H9 (cell line): ENCODE data around the gene HSPA6. TPM values are rescaled to one million over a fixed set of nuclear protein-coding genes. Genes with fewer than 3 reads are reported as not detected.

Experiments
- DNase-seq: peaks from one replicate; pipeline ENCODE4 v3.0.0-alpha.2; 2017
- H2AFZ ChIP-seq: one replicate; pipeline ENCODE4 v1.6.1; 2013; ENCODE audit warnings: mild to moderate bottlenecking, low read length, control low read depth, moderate library complexity
- H2AK5ac ChIP-seq: 2 replicates; pipeline ENCODE4 v1.6.1; 2013; ENCODE audit warnings: low read length, control low read depth, mixed read lengths; ENCODE audit not compliant: insufficient read length
- H2BK120ac ChIP-seq: one replicate; pipeline ENCODE4 v1.6.1; 2013; ENCODE audit warnings: low read depth, mild to moderate bottlenecking, low read length, control low read depth, inconsistent platforms; ENCODE audit not compliant: poor library complexity, severe bottlenecking
- H2BK12ac ChIP-seq: 2 replicates; pipeline ENCODE4 v1.6.1; 2013; ENCODE audit warnings: low read length, control low read depth, mixed read lengths, low read depth; ENCODE audit not compliant: insufficient read length
- H2BK15ac ChIP-seq: 2 replicates; pipeline ENCODE4 v1.6.1; 2013; ENCODE audit warnings: low read depth, low read length, control low read depth
- H2BK20ac ChIP-seq: one replicate; pipeline ENCODE4 v1.6.1; 2013; ENCODE audit warnings: low read depth, mild to moderate bottlenecking, low read length, control low read depth, inconsistent platforms; ENCODE audit not compliant: poor library complexity, severe bottlenecking
- H2BK5ac ChIP-seq: 2 replicates; pipeline ENCODE4 v1.6.1; 2013; ENCODE audit warnings: low read length, control low read depth, mixed read lengths; ENCODE audit not compliant: insufficient read length
- H3K14ac ChIP-seq: 2 replicates; pipeline ENCODE4 v1.6.1; 2013; ENCODE audit warnings: low read length, control low read depth; ENCODE audit not compliant: insufficient read depth
- H3K18ac ChIP-seq: 2 replicates; pipeline ENCODE4 v1.6.1; 2013; ENCODE audit warnings: low read depth, mild to moderate bottlenecking, mixed read lengths, low read length, control low read depth; ENCODE audit not compliant: insufficient read length
- H3K23ac ChIP-seq: 2 replicates; pipeline ENCODE4 v1.6.1; 2013; ENCODE audit warnings: low read length, control low read depth, mixed read lengths, low read depth; ENCODE audit not compliant: insufficient read length
- H3K23me2 ChIP-seq: 2 replicates; pipeline ENCODE4 v1.6.1; 2013; ENCODE audit warnings: low read depth, mild to moderate bottlenecking, mixed read lengths, low read length, control low read depth; ENCODE audit not compliant: insufficient read length, poor library complexity, severe bottlenecking
- H3K27ac ChIP-seq: 2 replicates; pipeline ENCODE4 v1.5.1; 2013; ENCODE audit warnings: low read length, control low read depth, mixed read lengths, low read depth; ENCODE audit not compliant: insufficient read length
- H3K27me3 ChIP-seq: 2 replicates; pipeline ENCODE4 v1.6.1; 2013; ENCODE audit warnings: low read length, control low read depth, inconsistent platforms; ENCODE audit not compliant: insufficient read depth
- H3K4ac ChIP-seq: 2 replicates; pipeline ENCODE4 v1.6.1; 2013; ENCODE audit warnings: low read depth, mild to moderate bottlenecking, control low read depth, inconsistent platforms, low read length, moderate library complexity
- H3K4me1 ChIP-seq: 2 replicates; pipeline ENCODE4 v1.6.1; 2013; ENCODE audit warnings: low read length, control low read depth, inconsistent platforms; ENCODE audit not compliant: insufficient read depth
- H3K4me2 ChIP-seq: 2 replicates; pipeline ENCODE4 v1.6.1; 2013; ENCODE audit warnings: low read length, control low read depth, mixed read lengths; ENCODE audit not compliant: insufficient read length, insufficient read depth
- H3K56ac ChIP-seq: 2 replicates; pipeline ENCODE4 v1.6.1; 2013; ENCODE audit warnings: low read depth, mild to moderate bottlenecking, mixed read lengths, low read length, control low read depth; ENCODE audit not compliant: insufficient read length
- H3K79me1 ChIP-seq: 2 replicates; pipeline ENCODE4 v1.6.1; 2013; ENCODE audit warnings: low read depth, mild to moderate bottlenecking, moderate library complexity, low read length, control low read depth, inconsistent platforms; ENCODE audit not compliant: insufficient read depth, poor library complexity, severe bottlenecking
- H3K79me2 ChIP-seq: 2 replicates; pipeline ENCODE4 v1.6.1; 2013; ENCODE audit warnings: low read length, control low read depth, inconsistent platforms; ENCODE audit not compliant: insufficient read depth
- H3K9ac ChIP-seq: 2 replicates; pipeline ENCODE4 v1.6.1; 2013; ENCODE audit warnings: low read length, control low read depth, mixed read lengths; ENCODE audit not compliant: insufficient read length; ENCODE audit errors: extremely low read depth
- H3K9me3 ChIP-seq: one replicate; pipeline ENCODE4 v1.6.1; 2013; ENCODE audit warnings: low read depth, low read length, inconsistent platforms; ENCODE audit not compliant: control insufficient read depth
- H3T11ph ChIP-seq: one replicate; pipeline ENCODE4 v1.6.1; 2013; ENCODE audit warnings: mild to moderate bottlenecking, low read length, control low read depth, inconsistent platforms
- H4K20me1 ChIP-seq: one replicate; pipeline ENCODE4 v1.6.1; 2013; ENCODE audit not compliant: control insufficient read depth, insufficient read length, insufficient read depth
- H4K5ac ChIP-seq: 2 replicates; pipeline ENCODE4 v1.6.1; 2013; ENCODE audit warnings: low read depth, mild to moderate bottlenecking, mixed read lengths, low read length, control low read depth; ENCODE audit not compliant: insufficient read length
- H4K8ac ChIP-seq: replicated peaks from 2 replicates; pipeline ENCODE4 v1.6.1; 2013; ENCODE audit warnings: low read length, control low read depth, mixed read lengths, low read depth; ENCODE audit not compliant: insufficient read length
- H4K91ac ChIP-seq: 2 replicates; pipeline ENCODE4 v1.6.1; 2013; ENCODE audit warnings: low read depth, mild to moderate bottlenecking, moderate library complexity, mixed read lengths, low read length, control low read depth; ENCODE audit not compliant: insufficient read length
- H3K27ac Mint-ChIP-seq, 3 experiments: 2 replicates in 2 of 3; 3 replicates in 1 of 3; pipeline ENCODE4 v1.8.0; 2020 to 2021; ENCODE audit warnings: mixed read lengths in 3 of 3, mild to moderate bottlenecking in 1 of 3, moderate library complexity in 1 of 3
- H3K27me3 Mint-ChIP-seq: 2 replicates; pipeline ENCODE4 v1.8.0; 2021; ENCODE audit warnings: low read depth, mild to moderate bottlenecking, moderate library complexity, mixed read lengths
- H3K36me3 Mint-ChIP-seq, 3 experiments: 2 replicates in 2 of 3; 3 replicates in 1 of 3; pipeline ENCODE4 v1.8.0; 2020 to 2021; ENCODE audit warnings: low read depth in 3 of 3, mixed read lengths in 3 of 3; ENCODE audit not compliant: insufficient read depth in 1 of 3
- H3K4me1 Mint-ChIP-seq, 2 experiments: 2 replicates each; pipeline ENCODE4 v1.8.0; 2020; ENCODE audit warnings: mixed read lengths in 2 of 2
- H3K4me3 Mint-ChIP-seq, 2 experiments: 2 replicates in 1 of 2; 3 replicates in 1 of 2; pipeline ENCODE4 v1.8.0; 2020 to 2021; ENCODE audit warnings: mild to moderate bottlenecking in 2 of 2, mixed read lengths in 2 of 2, moderate library complexity in 1 of 2
- H3K9me3 Mint-ChIP-seq, 2 experiments: 2 replicates in 1 of 2; 3 replicates in 1 of 2; pipeline ENCODE4 v1.8.0; 2020; ENCODE audit warnings: mild to moderate bottlenecking in 2 of 2, mixed read lengths in 2 of 2, moderate library complexity in 1 of 2
- total RNA-seq: library from RNA; stranded (reverse); gene quantifications from 2 replicates; pipeline ENCODE4 v1.2.1, GENCODE V29; 2021
- TF ChIP-seq, protein P1 (sequence below): fragments of 200-600 bp; sonication (generic); conservative IDR thresholded peaks from 3 replicates; pipeline ENCODE4 v1.8.0; 2021; ENCODE audit warnings: antibody characterized with exemption, mild to moderate bottlenecking

The HSPA6 gene
- total RNA-seq, 1 experiment from 2014 or later = not detected

DNA sequence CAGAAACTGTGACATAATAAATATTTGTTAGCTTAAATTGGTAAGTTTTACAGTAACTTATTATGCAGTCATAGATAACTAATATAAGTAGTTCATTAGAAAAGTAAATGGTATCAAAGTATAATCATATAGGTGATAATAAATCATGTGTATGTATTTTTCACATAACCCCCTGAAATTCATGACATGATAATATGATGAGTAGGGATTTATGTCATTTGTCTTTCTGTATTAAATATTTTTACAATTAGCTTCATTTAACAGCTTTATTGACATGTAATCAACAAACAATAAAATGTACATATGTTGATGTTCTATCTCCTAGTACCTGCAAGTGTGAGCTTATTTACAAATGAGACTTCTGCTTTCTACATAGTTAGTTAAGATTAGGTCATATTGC lies 28.9 kb upstream of the HSPA6 start:
- no peak overlapping the region for H3K56ac ChIP-seq
- no peak overlapping the region for H3K4ac ChIP-seq
- no peak overlapping the region for H4K8ac ChIP-seq
- no peak overlapping the region for H2BK12ac ChIP-seq
- H3K4me1 Mint-ChIP-seq = 0 out of 4 replicates have a peak, but pooled peaks cover 0 to 3% of the 10 kb centered on the region in 2 experiments
- no peak overlapping the region for H3K27ac Mint-ChIP-seq
- H2BK120ac ChIP-seq = no peak overlapping the region
- no peak overlapping the region for H2BK20ac ChIP-seq
- H2BK5ac ChIP-seq = no peak overlapping the region
- no peak overlapping the region for H2BK15ac ChIP-seq
- H3K27me3 Mint-ChIP-seq = peaks cover 27% of the 10 kb centered on the region
- H3K27me3 ChIP-seq = no peaks in the 10 kb centered on the region
- H3K27ac ChIP-seq = no peak overlapping the region
- H3K23me2 ChIP-seq = no peaks in the 10 kb centered on the region
- no peak overlapping the region for H3K4me3 Mint-ChIP-seq
- no peaks in the 10 kb centered on the region for H4K20me1 ChIP-seq
- H3K18ac ChIP-seq = no peak overlapping the region
- no peaks in the 10 kb centered on the region for H3K36me3 Mint-ChIP-seq
- H3K79me1 ChIP-seq = no peaks in the 10 kb centered on the region
- H3K79me2 ChIP-seq = no peaks in the 10 kb centered on the region
- H2AFZ ChIP-seq = no peak overlapping the region
- H3K9ac ChIP-seq = no peak overlapping the region
- no peak overlapping the region for H3K23ac ChIP-seq
- H3K4me1 ChIP-seq = no peaks in the 10 kb centered on the region
- no peak for DNase-seq
- no peak overlapping the region for H3T11ph ChIP-seq
- TF ChIP-seq, protein P1, sequence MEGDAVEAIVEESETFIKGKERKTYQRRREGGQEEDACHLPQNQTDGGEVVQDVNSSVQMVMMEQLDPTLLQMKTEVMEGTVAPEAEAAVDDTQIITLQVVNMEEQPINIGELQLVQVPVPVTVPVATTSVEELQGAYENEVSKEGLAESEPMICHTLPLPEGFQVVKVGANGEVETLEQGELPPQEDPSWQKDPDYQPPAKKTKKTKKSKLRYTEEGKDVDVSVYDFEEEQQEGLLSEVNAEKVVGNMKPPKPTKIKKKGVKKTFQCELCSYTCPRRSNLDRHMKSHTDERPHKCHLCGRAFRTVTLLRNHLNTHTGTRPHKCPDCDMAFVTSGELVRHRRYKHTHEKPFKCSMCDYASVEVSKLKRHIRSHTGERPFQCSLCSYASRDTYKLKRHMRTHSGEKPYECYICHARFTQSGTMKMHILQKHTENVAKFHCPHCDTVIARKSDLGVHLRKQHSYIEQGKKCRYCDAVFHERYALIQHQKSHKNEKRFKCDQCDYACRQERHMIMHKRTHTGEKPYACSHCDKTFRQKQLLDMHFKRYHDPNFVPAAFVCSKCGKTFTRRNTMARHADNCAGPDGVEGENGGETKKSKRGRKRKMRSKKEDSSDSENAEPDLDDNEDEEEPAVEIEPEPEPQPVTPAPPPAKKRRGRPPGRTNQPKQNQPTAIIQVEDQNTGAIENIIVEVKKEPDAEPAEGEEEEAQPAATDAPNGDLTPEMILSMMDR = no peak
- H2AK5ac ChIP-seq = no peak overlapping the region
- H3K9me3 ChIP-seq = no peaks in the 10 kb centered on the region
- no peak overlapping the region for H4K5ac ChIP-seq
- no peak overlapping the region for H4K91ac ChIP-seq
- no peak overlapping the region for H3K4me2 ChIP-seq
- H3K9me3 Mint-ChIP-seq = no peaks in the 10 kb centered on the region
- no peak overlapping the region for H3K14ac ChIP-seq
